Upper lobe of left lung (tissue), 6 donors: Measurements from ENCODE around the gene SMTNL2. TPM values are rescaled to one million over a fixed set of nuclear protein-coding genes. Genes with fewer than 3 reads are reported as not detected.
A peak's percentile ranks its signal among the peaks of the same experiment; 100 is the strongest.

Experiments
- ATAC-seq, 2 donors: fragments of 200-7000 bp; cut with Tn5 transposase; one replicate each; pipeline ENCODE4 v1.9.1; 2022; ENCODE audit warnings: mild to moderate bottlenecking in 2 of 2, moderate library complexity in 2 of 2; ENCODE audit not compliant: low FRiP score in 2 of 2
- DNase-seq, 2 donors: peaks; one replicate each; pipeline ENCODE4 v3.0.0-alpha.2; 2019 to 2020
- H3K27ac ChIP-seq, 4 donors: fragments of 200-600 bp; sonication (generic); one replicate each; pipeline ENCODE4 v1.5.1; 2016 to 2019
- H3K27me3 ChIP-seq, 4 donors: fragments of 200-600 bp; sonication (generic); one replicate each; pipeline ENCODE4 v1.5.1; 2017 to 2019
- H3K36me3 ChIP-seq, 4 donors: fragments of 200-600 bp; sonication (generic); one replicate each; pipeline ENCODE4 v1.5.1; 2016 to 2019
- H3K4me1 ChIP-seq, 4 donors: fragments of 200-600 bp; sonication (generic); one replicate each; pipeline ENCODE4 v1.5.1; 2018 to 2019
- H3K4me3 ChIP-seq, 4 donors: fragments of 200-600 bp; sonication (generic); one replicate each; pipeline ENCODE4 v1.5.1; 2017 to 2019; ENCODE audit warnings: mild to moderate bottlenecking in 2 of 4, moderate library complexity in 1 of 4
- H3K9me3 ChIP-seq, 4 donors: fragments of 200-600 bp; sonication (generic); one replicate each; pipeline ENCODE4 v1.5.1; 2018 to 2019
- CTCF ChIP-seq, 6 experiments: fragments of 450-650 bp in 4 of 6; fragments of 200-600 bp in 2 of 6; sonication (generic) in 2 of 6; IDR thresholded peaks; one replicate each; pipeline ENCODE4 v1.5.1; 2016 to 2019; ENCODE audit warnings: antibody characterized with exemption in 6 of 6
- EP300 ChIP-seq, 4 donors: sonication (generic); formaldehyde crosslinking; IDR thresholded peaks; one replicate each; pipeline ENCODE4 v1.5.1; 2017; ENCODE audit warnings: antibody characterized with exemption in 4 of 4, control low read depth in 2 of 4
- POLR2A ChIP-seq, 4 donors: fragments of 450-650 bp; IDR thresholded peaks; one replicate each; pipeline ENCODE4 v1.5.1; 2016 to 2017; ENCODE audit warnings: antibody characterized with exemption in 4 of 4, mild to moderate bottlenecking in 2 of 4
- POLR2AphosphoS5 ChIP-seq, 2 donors: sonication (generic); formaldehyde crosslinking; IDR thresholded peaks; one replicate each; pipeline ENCODE4 v1.5.1; 2017; ENCODE audit warnings: antibody characterized with exemption in 2 of 2
- WGBS, 2 donors: methylation state at CpG; one replicate each; pipeline ENCODE4 v1.1.5; 2017 to 2018; 5-methylcytosine and 5-hydroxymethylcytosine counted together
- total RNA-seq, 6 donors: library from RNA; depleted of rRNA in 4 of 6; stranded (reverse); fragments of >200 nt in 4 of 6; gene quantifications; one replicate each; pipeline versions ENCODE4 v1.1.0 to v1.2.1, GENCODE V29; 2016 to 2021
- donor health status: DM: no; HTN: no; CAD: no; lungs with moderate emphysema.
- donor health status: DM: no; HTN: yes; CAD: no; lungs with severe emphysema.

The SMTNL2 gene
- total RNA-seq, 6 donors from 2014 or later, result 0.49 to 7.3 (median 3.6) TPM

- WGBS, 2 donors, result 90 to 93% methylated on average over 4 to 6 of the region's 6 CpGs
- no peak for ATAC-seq
- peaks cover 13 to 39% (median 23%) of the 10 kb centered on the region in 4 donors for H3K4me1 ChIP-seq
These were observed 26.5 kb upstream of the SMTNL2 start for GRCh38 chr17:4557626-4558346.

GRCh38 chr17:4558347-4558971 lies 25.9 kb upstream of the SMTNL2 start:
- Histone ChIP-seq H3K36me3 (peaks cover 0 to 3% (median 0%) of the 10 kb centered on the region in 4 donors), H3K4me3 (no peak overlapping the region), H3K27me3 (no peaks in the 10 kb centered on the region), H3K4me1 (peaks cover 13 to 39% (median 22%) of the 10 kb centered on the region in 4 donors), H3K27ac (no peak overlapping the region), H3K9me3 (no peaks in the 10 kb centered on the region)
- ATAC-seq, result no peak
- 88 to 91% methylated on average over 12 to 21 of the region's 24 CpGs for WGBS, 2 donors
- no peak for TF ChIP-seq CTCF (IDR thresholded peaks at IDR 0.05)
- DNase-seq, result peak in 1 of 2 donors; percentile 80

More at GRCh38 chr17:4557626-4558346, 26.5 kb upstream of the SMTNL2 start:
- H3K27ac ChIP-seq, result no peak overlapping the region
- no peaks in the 10 kb centered on the region for H3K9me3 ChIP-seq
- H3K36me3 ChIP-seq, result peaks cover 0 to 8% (median 4%) of the 10 kb centered on the region in 4 donors
- no peaks in the 10 kb centered on the region for H3K27me3 ChIP-seq
- TF ChIP-seq POLR2A (IDR thresholded peaks at IDR 0.05), result no peak
- TF ChIP-seq EP300 (IDR thresholded peaks at IDR 0.05), result no peak
- TF ChIP-seq CTCF (IDR thresholded peaks at IDR 0.05), result no peak
- no peak for DNase-seq
- no peak overlapping the region for H3K4me3 ChIP-seq

GRCh38 chr17:4559139-4559791 lies 25.1 kb upstream of the SMTNL2 start:
- Histone ChIP-seq H3K27me3 (no peaks in the 10 kb centered on the region), H3K9me3 (no peaks in the 10 kb centered on the region), H3K4me3 (no peak overlapping the region), H3K27ac (no peak overlapping the region), H3K4me1 (peaks cover 9 to 31% (median 15%) of the 10 kb centered on the region in 4 donors), H3K36me3 (no peaks in the 10 kb centered on the region)
- TF ChIP-seq EP300 (IDR thresholded peaks at IDR 0.05), result no peak
- TF ChIP-seq CTCF (IDR thresholded peaks at IDR 0.05), result no peak
- TF ChIP-seq POLR2AphosphoS5 (IDR thresholded peaks at IDR 0.05), result no peak
- no peak for TF ChIP-seq POLR2A (IDR thresholded peaks at IDR 0.05)
- WGBS, 2 donors, result 59 to 75% methylated on average over 8 to 11 of the region's 17 CpGs
- ATAC-seq (no peak), DNase-seq (no peak)

GRCh38 chr17:4559966-4560365 lies 24.4 kb upstream of the SMTNL2 start:
- TF ChIP-seq CTCF (IDR thresholded peaks at IDR 0.05), result no peak
- no peak for TF ChIP-seq POLR2AphosphoS5 (IDR thresholded peaks at IDR 0.05)
- no peak for TF ChIP-seq POLR2A (IDR thresholded peaks at IDR 0.05)
- no peak for TF ChIP-seq EP300 (IDR thresholded peaks at IDR 0.05)
- H3K4me1 ChIP-seq, result peaks cover 5 to 24% (median 8%) of the 10 kb centered on the region in 4 donors
- WGBS, 2 donors, result 78 to 94% methylated on average over 2 to 5 of the region's 5 CpGs
- H3K27ac ChIP-seq, result peak overlapping the region in 2 of 4 donors; percentile 4 to 53
- H3K4me3 ChIP-seq, result peak overlapping the region in 2 of 4 donors; percentile 13 to 25
- DNase-seq (no peak), ATAC-seq (peak in 1 of 2 donors; percentile 1)
- no peaks in the 10 kb centered on the region for H3K9me3 ChIP-seq
- no peaks in the 10 kb centered on the region for H3K36me3 ChIP-seq
- no peaks in the 10 kb centered on the region for H3K27me3 ChIP-seq
